Natural killer cell (primary cell): ENCODE measurements around the gene P3H3. TPM values are rescaled to one million over a fixed set of nuclear protein-coding genes. Genes with fewer than 3 reads are reported as not detected.

Source experiments
- ATAC-seq, 3 donors: fragments of 150-1000 bp in 2 of 3; fragments of 200-7000 bp in 1 of 3; cut with Tn5 transposase; 1 replicate in 1 of 3; 2 replicates in 2 of 3; pipeline ENCODE4 v1.10.0; 2021; ENCODE audit warnings: mild to moderate bottlenecking in 2 of 3, moderate library complexity in 2 of 3
- DNase-seq, 2 donors: peaks; one replicate each; pipeline versions ENCODE4 v3.0.0 to v3.0.0-alpha.2; 2013 to 2021; ENCODE audit warnings: mixed read lengths in 1 of 2
- H3K27ac ChIP-seq: one replicate; pipeline ENCODE4 v1.5.1; 2013; ENCODE audit warnings: mild to moderate bottlenecking, low read length
- H3K27me3 ChIP-seq: one replicate; pipeline ENCODE4 v1.6.1; 2013; ENCODE audit warnings: low read length; ENCODE audit not compliant: control insufficient read depth, insufficient read depth
- H3K36me3 ChIP-seq: one replicate; pipeline ENCODE4 v1.6.1; 2013; ENCODE audit warnings: low read length; ENCODE audit not compliant: control insufficient read depth, insufficient read depth
- H3K4me1 ChIP-seq: one replicate; pipeline ENCODE4 v1.6.1; 2013; ENCODE audit warnings: low read length; ENCODE audit not compliant: control insufficient read depth, insufficient read depth
- H3K4me3 ChIP-seq: one replicate; pipeline ENCODE4 v1.5.1; 2013; ENCODE audit warnings: low read length
- H3K9me3 ChIP-seq: one replicate; pipeline ENCODE4 v1.6.1; 2013; ENCODE audit warnings: low read length; ENCODE audit not compliant: control insufficient read depth, insufficient read depth
- H3K27ac Mint-ChIP-seq, 2 donors: one replicate each; pipeline ENCODE4 v1.8.0; 2022; ENCODE audit warnings: mild to moderate bottlenecking in 2 of 2, mixed read lengths in 2 of 2, moderate library complexity in 1 of 2
- H3K27me3 Mint-ChIP-seq, 2 donors: one replicate each; pipeline ENCODE4 v1.8.0; 2022; ENCODE audit warnings: low read depth in 2 of 2, mixed read lengths in 2 of 2
- H3K36me3 Mint-ChIP-seq: one replicate; pipeline ENCODE4 v1.8.0; 2022; ENCODE audit warnings: mixed read lengths
- H3K4me1 Mint-ChIP-seq, 2 donors: one replicate each; pipeline ENCODE4 v1.8.0; 2022; ENCODE audit warnings: mixed read lengths in 2 of 2
- H3K4me3 Mint-ChIP-seq: one replicate; pipeline ENCODE4 v1.8.0; 2022; ENCODE audit warnings: mild to moderate bottlenecking, moderate library complexity, mixed read lengths
- H3K9me3 Mint-ChIP-seq, 2 donors: one replicate each; pipeline ENCODE4 v1.8.0; 2022; ENCODE audit warnings: mixed read lengths in 2 of 2
- WGBS: methylation state at CpG from one replicate; pipeline ENCODE4 v1.1.7; 2013; ENCODE audit warnings: missing lambda C conversion rate; ENCODE audit not compliant: insufficient coverage; 5-methylcytosine and 5-hydroxymethylcytosine counted together
- intact Hi-C: fragments of 100-400 bp; cut with micrococcal nuclease; formaldehyde crosslinking; loops from one replicate; pipeline ENCODE4 v1.14.2; 2022
- total RNA-seq, 4 donors: library from RNA; stranded (reverse); fragments of 120-200 nt in 1 of 4; gene quantifications; one replicate each; pipeline versions ENCODE4 v1.2.3 to v1.2.4, GENCODE V29; 2013 to 2022
- TF ChIP-seq, protein P1 (sequence below): fragments of 200-600 bp; IDR thresholded peaks from one replicate; pipeline ENCODE4 v1.8.0; 2022; ENCODE audit warnings: antibody characterized with exemption

Gene P3H3
- total RNA-seq, 3 donors from 2014 or later (not counting 1 experiment from before 2014, with no cell fraction given), result 0.72 to 1.8 TPM; not detected in 1

GRCh38 chr12:6843118-6843902, 15.1 kb downstream of the P3H3 start:
- no peak overlapping the region for H3K4me3 Mint-ChIP-seq
- H3K27me3 ChIP-seq, result no peaks in the 10 kb centered on the region
- H3K36me3 Mint-ChIP-seq, result no peaks in the 10 kb centered on the region
- H3K36me3 ChIP-seq, result no peaks in the 10 kb centered on the region
- H3K9me3 Mint-ChIP-seq, result no peaks in the 10 kb centered on the region
- TF ChIP-seq, protein P1, sequence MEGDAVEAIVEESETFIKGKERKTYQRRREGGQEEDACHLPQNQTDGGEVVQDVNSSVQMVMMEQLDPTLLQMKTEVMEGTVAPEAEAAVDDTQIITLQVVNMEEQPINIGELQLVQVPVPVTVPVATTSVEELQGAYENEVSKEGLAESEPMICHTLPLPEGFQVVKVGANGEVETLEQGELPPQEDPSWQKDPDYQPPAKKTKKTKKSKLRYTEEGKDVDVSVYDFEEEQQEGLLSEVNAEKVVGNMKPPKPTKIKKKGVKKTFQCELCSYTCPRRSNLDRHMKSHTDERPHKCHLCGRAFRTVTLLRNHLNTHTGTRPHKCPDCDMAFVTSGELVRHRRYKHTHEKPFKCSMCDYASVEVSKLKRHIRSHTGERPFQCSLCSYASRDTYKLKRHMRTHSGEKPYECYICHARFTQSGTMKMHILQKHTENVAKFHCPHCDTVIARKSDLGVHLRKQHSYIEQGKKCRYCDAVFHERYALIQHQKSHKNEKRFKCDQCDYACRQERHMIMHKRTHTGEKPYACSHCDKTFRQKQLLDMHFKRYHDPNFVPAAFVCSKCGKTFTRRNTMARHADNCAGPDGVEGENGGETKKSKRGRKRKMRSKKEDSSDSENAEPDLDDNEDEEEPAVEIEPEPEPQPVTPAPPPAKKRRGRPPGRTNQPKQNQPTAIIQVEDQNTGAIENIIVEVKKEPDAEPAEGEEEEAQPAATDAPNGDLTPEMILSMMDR, result no peak
- WGBS, result 90% methylated on average over 16 of the region's 16 CpGs
- H3K4me3 ChIP-seq, result no peak overlapping the region
- H3K9me3 ChIP-seq, result no peaks in the 10 kb centered on the region
- ATAC-seq, result no peak
- no peak for DNase-seq
- intact Hi-C loops, result no loop called here
- no peak overlapping the region for H3K27ac Mint-ChIP-seq
- H3K27ac ChIP-seq, result no peak overlapping the region
- no peaks in the 10 kb centered on the region for H3K4me1 Mint-ChIP-seq
- H3K27me3 Mint-ChIP-seq, result no peaks in the 10 kb centered on the region
- H3K4me1 ChIP-seq, result no peaks in the 10 kb centered on the region

GRCh38 chr12:6845395-6845794, 17.2 kb downstream of the P3H3 start:
- H3K27me3 Mint-ChIP-seq, result no peaks in the 10 kb centered on the region
- Histone ChIP-seq H3K4me3 (no peak overlapping the region), H3K27me3 (no peaks in the 10 kb centered on the region), H3K4me1 (peaks cover 4% of the 10 kb centered on the region), H3K27ac (no peak overlapping the region), H3K36me3 (no peaks in the 10 kb centered on the region), H3K9me3 (no peaks in the 10 kb centered on the region)
- peaks cover 0 to 10% of the 10 kb centered on the region in 2 donors for H3K4me1 Mint-ChIP-seq
- H3K4me3 Mint-ChIP-seq, result no peak overlapping the region
- ATAC-seq (no peak), DNase-seq (no peak)
- H3K36me3 Mint-ChIP-seq, result no peaks in the 10 kb centered on the region
- no peaks in the 10 kb centered on the region for H3K9me3 Mint-ChIP-seq
- intact Hi-C loops, result no loop called here
- no peak overlapping the region for H3K27ac Mint-ChIP-seq
- TF ChIP-seq, protein P1, result no peak
- WGBS, result 94% methylated on average over 17 of the region's 17 CpGs

GRCh38 chr12:6846316-6846869, 18.2 kb downstream of the P3H3 start:
- H3K36me3 Mint-ChIP-seq, result no peaks in the 10 kb centered on the region

More at GRCh38 chr12:6846316-6846869, 18.2 kb downstream of the P3H3 start:
- Histone ChIP-seq H3K4me1 (peaks cover 13% of the 10 kb centered on the region), H3K27ac (no peak overlapping the region), H3K4me3 (no peak overlapping the region), H3K27me3 (no peaks in the 10 kb centered on the region), H3K36me3 (no peaks in the 10 kb centered on the region), H3K9me3 (no peaks in the 10 kb centered on the region)
- DNase-seq (no peak), ATAC-seq (no peak)
- intact Hi-C loops, result no loop called here
- no peaks in the 10 kb centered on the region for H3K27me3 Mint-ChIP-seq
- no peaks in the 10 kb centered on the region for H3K9me3 Mint-ChIP-seq
- TF ChIP-seq, protein P1, result no peak
- no peak overlapping the region for H3K27ac Mint-ChIP-seq
- H3K4me3 Mint-ChIP-seq, result no peak overlapping the region
- 95% methylated on average over 5 of the region's 7 CpGs for WGBS
- H3K4me1 Mint-ChIP-seq, result peaks cover 3 to 18% of the 10 kb centered on the region in 2 donors
